Duodenal mucosa (tissue), 2 donors: ENCODE measurements around the gene LDB2.

Experiments
- H3K27ac ChIP-seq: one replicate; pipeline ENCODE4 v1.7.0; 2013; ENCODE audit warnings: low read depth, low read length
- H3K27me3 ChIP-seq, 2 donors: one replicate each; pipeline ENCODE4 v1.7.0; 2013; ENCODE audit warnings: low read length in 2 of 2, control low read depth in 1 of 2; ENCODE audit not compliant: insufficient read depth in 2 of 2, control insufficient read depth in 1 of 2
- H3K36me3 ChIP-seq, 2 donors: one replicate each; pipeline ENCODE4 v1.7.0; 2013; ENCODE audit warnings: low read length in 2 of 2, control low read depth in 1 of 2; ENCODE audit not compliant: insufficient read depth in 2 of 2, control insufficient read depth in 1 of 2
- H3K4me1 ChIP-seq, 2 donors: one replicate each; pipeline ENCODE4 v1.7.0; 2013; ENCODE audit warnings: low read length in 2 of 2, control low read depth in 1 of 2; ENCODE audit not compliant: insufficient read depth in 2 of 2, control insufficient read depth in 1 of 2
- H3K4me3 ChIP-seq, 2 donors: one replicate each; pipeline ENCODE4 v1.7.0; 2013; ENCODE audit warnings: low read length in 2 of 2, low read depth in 1 of 2
- H3K9ac ChIP-seq, 2 donors: one replicate each; pipeline ENCODE4 v1.7.0; 2013; ENCODE audit warnings: low read length in 2 of 2, low read depth in 1 of 2
- H3K9me3 ChIP-seq, 2 donors: one replicate each; pipeline ENCODE4 v1.7.0; 2013; ENCODE audit warnings: low read length in 2 of 2, control low read depth in 1 of 2; ENCODE audit not compliant: control insufficient read depth in 1 of 2

LDB2 gene

GRCh38 chr4:16694173-16694883 lies 204.1 kb downstream of the LDB2 start:
- Histone ChIP-seq H3K27ac (no peak overlapping the region), H3K9ac (no peak overlapping the region), H3K9me3 (peaks cover 0 to 3% of the 10 kb centered on the region in 2 donors), H3K36me3 (peaks cover 0 to 4% of the 10 kb centered on the region in 2 donors), H3K4me1 (peaks cover 0 to 3% of the 10 kb centered on the region in 2 donors), H3K27me3 (no peaks in the 10 kb centered on the region), H3K4me3 (no peak overlapping the region)

GRCh38 chr4:16693641-16694040 lies 204.8 kb downstream of the LDB2 start:
- Histone ChIP-seq H3K9me3 (peaks cover 0 to 3% of the 10 kb centered on the region in 2 donors), H3K4me1 (peaks cover 0 to 3% of the 10 kb centered on the region in 2 donors), H3K27ac (no peak overlapping the region), H3K36me3 (peaks cover 0 to 4% of the 10 kb centered on the region in 2 donors), H3K4me3 (no peak overlapping the region), H3K9ac (no peak overlapping the region), H3K27me3 (no peaks in the 10 kb centered on the region)

- Histone ChIP-seq H3K4me3 (no peak overlapping the region), H3K4me1 (peaks cover 0 to 3% of the 10 kb centered on the region in 2 donors), H3K27me3 (no peaks in the 10 kb centered on the region), H3K9ac (no peak overlapping the region), H3K9me3 (peaks cover 0 to 3% of the 10 kb centered on the region in 2 donors), H3K27ac (no peak overlapping the region), H3K36me3 (peaks cover 0 to 4% of the 10 kb centered on the region in 2 donors)
These were observed 205.4 kb downstream of the LDB2 start for GRCh38 chr4:16692961-16693506.

GRCh38 chr4:16692524-16692923 lies 205.9 kb downstream of the LDB2 start:
- Histone ChIP-seq H3K27me3 (no peaks in the 10 kb centered on the region), H3K9ac (no peak overlapping the region), H3K4me3 (no peak overlapping the region), H3K4me1 (peaks cover 0 to 3% of the 10 kb centered on the region in 2 donors), H3K36me3 (peaks cover 0 to 4% of the 10 kb centered on the region in 2 donors), H3K9me3 (peaks cover 0 to 3% of the 10 kb centered on the region in 2 donors), H3K27ac (no peak overlapping the region)

- Histone ChIP-seq H3K4me3 (no peak overlapping the region), H3K36me3 (peaks cover 0 to 4% of the 10 kb centered on the region in 2 donors), H3K4me1 (peaks cover 0 to 3% of the 10 kb centered on the region in 2 donors), H3K27ac (no peak overlapping the region), H3K9ac (no peak overlapping the region), H3K27me3 (no peaks in the 10 kb centered on the region), H3K9me3 (peaks cover 0 to 3% of the 10 kb centered on the region in 2 donors)
These were observed 206.4 kb downstream of the LDB2 start for GRCh38 chr4:16692046-16692445.

GRCh38 chr4:16691450-16691849 lies 207.0 kb downstream of the LDB2 start:
- Histone ChIP-seq H3K27me3 (no peaks in the 10 kb centered on the region), H3K9me3 (peaks cover 0 to 3% of the 10 kb centered on the region in 2 donors), H3K4me1 (peaks cover 0 to 3% of the 10 kb centered on the region in 2 donors), H3K36me3 (peaks cover 0 to 4% of the 10 kb centered on the region in 2 donors), H3K4me3 (no peak overlapping the region), H3K9ac (no peak overlapping the region), H3K27ac (no peak overlapping the region)

GRCh38 chr4:16687845-16688244 lies 210.6 kb downstream of the LDB2 start:
- Histone ChIP-seq H3K4me1 (no peaks in the 10 kb centered on the region), H3K9me3 (no peaks in the 10 kb centered on the region), H3K4me3 (no peak overlapping the region), H3K36me3 (no peaks in the 10 kb centered on the region), H3K27ac (no peak overlapping the region), H3K27me3 (no peaks in the 10 kb centered on the region), H3K9ac (no peak overlapping the region)

GRCh38 chr4:16687011-16687410 lies 211.4 kb downstream of the LDB2 start:
- Histone ChIP-seq H3K36me3 (no peaks in the 10 kb centered on the region), H3K9me3 (no peaks in the 10 kb centered on the region), H3K4me3 (no peak overlapping the region), H3K27me3 (no peaks in the 10 kb centered on the region), H3K4me1 (no peaks in the 10 kb centered on the region), H3K27ac (no peak overlapping the region), H3K9ac (no peak overlapping the region)

GRCh38 chr4:16686195-16686594 lies 212.2 kb downstream of the LDB2 start:
- H3K9me3 ChIP-seq: no peaks in the 10 kb centered on the region
- no peak overlapping the region for H3K27ac ChIP-seq
- H3K4me1 ChIP-seq: no peaks in the 10 kb centered on the region

GRCh38 chr4:16685536-16685935 lies 212.9 kb downstream of the LDB2 start:
- Histone ChIP-seq H3K36me3 (no peaks in the 10 kb centered on the region), H3K27ac (no peak overlapping the region), H3K27me3 (no peaks in the 10 kb centered on the region), H3K9ac (no peak overlapping the region), H3K9me3 (no peaks in the 10 kb centered on the region), H3K4me3 (no peak overlapping the region), H3K4me1 (no peaks in the 10 kb centered on the region)

More at GRCh38 chr4:16686195-16686594, 212.2 kb downstream of the LDB2 start:
- Histone ChIP-seq H3K9ac (no peak overlapping the region), H3K27me3 (no peaks in the 10 kb centered on the region), H3K36me3 (no peaks in the 10 kb centered on the region), H3K4me3 (no peak overlapping the region)
